Suprapubic skin (tissue), 3 donors: ENCODE measurements around the gene ATP2A2.

Experiments
- POLR2A ChIP-seq, 2 donors: fragments of 450-650 bp; IDR thresholded peaks; one replicate each; pipeline ENCODE4 v1.6.1; 2017; ENCODE audit warnings: antibody characterized with exemption in 2 of 2, mild to moderate bottlenecking in 2 of 2, moderate library complexity in 2 of 2
- TF ChIP-seq, protein P1 (sequence below), 2 donors: fragments of 200-600 bp in 1 of 2; fragments of 450-650 bp in 1 of 2; sonication (generic) in 1 of 2; IDR thresholded peaks; one replicate each; pipeline ENCODE4 v1.5.1; 2016 to 2019; ENCODE audit warnings: antibody characterized with exemption in 2 of 2, mild to moderate bottlenecking in 1 of 2, moderate library complexity in 1 of 2

- TF ChIP-seq, protein P1, sequence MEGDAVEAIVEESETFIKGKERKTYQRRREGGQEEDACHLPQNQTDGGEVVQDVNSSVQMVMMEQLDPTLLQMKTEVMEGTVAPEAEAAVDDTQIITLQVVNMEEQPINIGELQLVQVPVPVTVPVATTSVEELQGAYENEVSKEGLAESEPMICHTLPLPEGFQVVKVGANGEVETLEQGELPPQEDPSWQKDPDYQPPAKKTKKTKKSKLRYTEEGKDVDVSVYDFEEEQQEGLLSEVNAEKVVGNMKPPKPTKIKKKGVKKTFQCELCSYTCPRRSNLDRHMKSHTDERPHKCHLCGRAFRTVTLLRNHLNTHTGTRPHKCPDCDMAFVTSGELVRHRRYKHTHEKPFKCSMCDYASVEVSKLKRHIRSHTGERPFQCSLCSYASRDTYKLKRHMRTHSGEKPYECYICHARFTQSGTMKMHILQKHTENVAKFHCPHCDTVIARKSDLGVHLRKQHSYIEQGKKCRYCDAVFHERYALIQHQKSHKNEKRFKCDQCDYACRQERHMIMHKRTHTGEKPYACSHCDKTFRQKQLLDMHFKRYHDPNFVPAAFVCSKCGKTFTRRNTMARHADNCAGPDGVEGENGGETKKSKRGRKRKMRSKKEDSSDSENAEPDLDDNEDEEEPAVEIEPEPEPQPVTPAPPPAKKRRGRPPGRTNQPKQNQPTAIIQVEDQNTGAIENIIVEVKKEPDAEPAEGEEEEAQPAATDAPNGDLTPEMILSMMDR (IDR thresholded peaks at IDR 0.05), result no peak
- TF ChIP-seq POLR2A (IDR thresholded peaks at IDR 0.05), result no peak
Measured at GRCh38 chr12:110312581-110313360, 31.7 kb downstream of the ATP2A2 start.
